ENCODE measurements around the gene IPO9. TPM values are rescaled to one million over a fixed set of nuclear protein-coding genes. Genes with fewer than 3 reads are reported as not detected.

Gene IPO9
- total RNA-seq, 4 donors from 2014 or later: 14.6 to 24.1 (median 19.8) TPM

DNA sequence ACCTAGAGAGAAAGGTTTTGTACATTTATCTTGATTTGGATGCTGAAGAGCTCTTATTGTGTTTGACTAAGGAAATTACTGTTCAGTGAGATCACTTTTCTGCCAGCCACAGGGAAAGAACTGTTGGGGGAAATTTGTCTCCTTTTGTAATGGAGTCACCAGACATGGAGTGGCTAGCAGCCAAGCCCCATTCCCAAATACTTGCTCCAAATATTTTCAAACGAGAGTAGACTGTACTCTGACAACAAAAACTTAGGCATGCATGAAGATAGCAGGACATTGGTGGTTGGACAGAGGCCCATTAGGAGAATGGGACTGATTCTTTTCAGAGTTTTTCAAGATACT lies 21.1 kb downstream of the IPO9 start:
- TF ChIP-seq, protein P1, sequence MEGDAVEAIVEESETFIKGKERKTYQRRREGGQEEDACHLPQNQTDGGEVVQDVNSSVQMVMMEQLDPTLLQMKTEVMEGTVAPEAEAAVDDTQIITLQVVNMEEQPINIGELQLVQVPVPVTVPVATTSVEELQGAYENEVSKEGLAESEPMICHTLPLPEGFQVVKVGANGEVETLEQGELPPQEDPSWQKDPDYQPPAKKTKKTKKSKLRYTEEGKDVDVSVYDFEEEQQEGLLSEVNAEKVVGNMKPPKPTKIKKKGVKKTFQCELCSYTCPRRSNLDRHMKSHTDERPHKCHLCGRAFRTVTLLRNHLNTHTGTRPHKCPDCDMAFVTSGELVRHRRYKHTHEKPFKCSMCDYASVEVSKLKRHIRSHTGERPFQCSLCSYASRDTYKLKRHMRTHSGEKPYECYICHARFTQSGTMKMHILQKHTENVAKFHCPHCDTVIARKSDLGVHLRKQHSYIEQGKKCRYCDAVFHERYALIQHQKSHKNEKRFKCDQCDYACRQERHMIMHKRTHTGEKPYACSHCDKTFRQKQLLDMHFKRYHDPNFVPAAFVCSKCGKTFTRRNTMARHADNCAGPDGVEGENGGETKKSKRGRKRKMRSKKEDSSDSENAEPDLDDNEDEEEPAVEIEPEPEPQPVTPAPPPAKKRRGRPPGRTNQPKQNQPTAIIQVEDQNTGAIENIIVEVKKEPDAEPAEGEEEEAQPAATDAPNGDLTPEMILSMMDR (IDR thresholded peaks at IDR 0.05; ENCODE audit: low read depth): no peak

DNA sequence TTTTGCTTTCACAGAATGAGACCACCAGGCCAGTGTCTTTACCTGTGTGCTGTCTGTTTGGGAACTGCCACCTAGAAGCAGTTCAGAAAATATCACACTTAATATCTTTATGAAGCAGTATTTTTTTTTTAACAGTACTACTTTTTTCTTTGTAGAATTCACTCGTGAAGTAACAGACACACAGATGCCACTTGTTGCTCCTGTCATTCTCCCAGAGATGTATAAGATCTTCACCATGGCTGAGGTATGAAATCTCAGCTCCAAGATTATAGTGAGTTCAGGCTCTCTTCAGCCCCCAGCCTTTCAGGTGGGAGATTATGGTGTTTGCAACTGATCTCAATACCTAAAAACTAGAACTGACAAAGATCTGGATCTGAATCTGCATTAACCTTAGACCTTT lies 23.0 kb downstream of the IPO9 start:
- TF ChIP-seq, protein P1 (IDR thresholded peaks at IDR 0.05; ENCODE audit: low read depth): no peak

DNA sequence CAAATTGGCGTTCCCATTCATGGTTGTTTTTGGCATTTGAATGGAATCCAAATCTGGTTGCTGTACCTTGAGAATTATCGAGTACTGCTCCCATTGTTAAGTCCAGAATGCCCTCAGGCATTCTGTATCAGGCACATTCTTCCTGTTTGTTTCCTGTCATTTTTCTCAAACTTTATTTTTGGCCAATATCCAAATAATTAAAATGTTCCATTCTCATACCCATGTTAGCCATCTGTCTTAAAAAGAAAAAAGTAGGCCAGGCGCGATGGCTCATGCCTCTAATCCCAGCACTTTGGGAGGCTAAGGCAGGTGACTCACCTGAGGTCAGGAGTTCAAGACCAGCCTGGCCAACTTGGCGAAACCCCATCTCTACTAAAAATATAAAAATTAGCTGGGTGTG lies 30.5 kb downstream of the IPO9 start:
- TF ChIP-seq, protein P1 (IDR thresholded peaks at IDR 0.05; ENCODE audit: low read depth): no peak

DNA sequence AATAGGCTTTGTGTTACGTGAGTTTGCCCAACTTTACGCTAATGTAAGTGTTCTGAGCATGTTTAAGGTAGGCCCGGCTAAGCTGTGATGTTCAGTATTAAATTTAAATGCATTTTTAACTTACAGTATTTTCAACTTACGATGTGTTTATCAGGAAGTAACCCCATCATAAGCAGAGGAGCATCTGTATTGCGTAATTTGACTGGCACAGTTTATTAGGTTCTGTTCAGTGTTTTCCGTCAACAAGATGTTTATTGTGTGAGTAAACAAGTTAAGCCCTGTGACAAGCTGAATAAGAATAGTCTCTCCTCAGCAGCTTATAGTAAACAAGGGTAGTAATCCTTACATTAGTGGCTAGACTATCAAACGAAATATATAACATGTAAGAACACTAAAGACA lies 32.5 kb downstream of the IPO9 start:
- TF ChIP-seq, protein P1 (IDR thresholded peaks at IDR 0.05; ENCODE audit: low read depth): no peak

DNA sequence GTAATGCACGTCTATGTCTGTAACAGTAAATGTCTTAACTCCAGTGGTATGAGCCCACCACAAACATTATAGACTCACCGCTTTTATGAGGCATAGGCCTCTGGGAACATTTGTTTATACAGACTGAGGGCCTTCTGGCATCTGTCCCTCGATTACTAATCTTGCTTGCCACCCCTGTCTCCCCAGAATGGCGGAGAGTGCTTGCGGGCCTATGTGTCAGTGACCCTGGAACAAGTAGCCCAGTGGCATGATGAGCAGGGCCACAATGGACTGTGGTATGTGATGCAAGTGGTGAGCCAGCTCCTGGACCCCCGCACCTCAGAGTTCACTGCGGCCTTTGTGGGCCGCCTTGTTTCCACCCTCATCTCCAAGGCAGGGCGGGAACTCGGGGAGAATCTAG lies 41.4 kb downstream of the IPO9 start:
- TF ChIP-seq, protein P1 (IDR thresholded peaks at IDR 0.05; ENCODE audit: low read depth): no peak

DNA sequence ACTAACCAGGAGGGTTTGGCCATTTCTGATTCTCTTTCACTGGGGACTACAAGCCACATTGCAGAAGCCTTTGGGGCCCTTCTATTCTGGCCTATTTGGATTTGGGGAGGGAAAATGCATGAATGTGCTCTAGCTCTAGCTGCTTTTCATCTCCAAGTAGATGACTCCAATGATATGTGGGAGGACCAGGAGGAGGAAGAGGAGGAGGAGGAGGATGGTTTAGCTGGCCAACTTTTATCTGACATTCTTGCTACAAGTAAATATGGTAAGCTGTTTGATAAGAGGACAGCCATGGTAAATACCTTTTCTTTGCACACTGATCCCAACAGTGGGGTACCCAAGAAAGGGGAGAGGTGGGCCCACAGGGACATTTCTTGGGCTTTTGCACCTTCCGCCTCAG lies 45.7 kb downstream of the IPO9 start:
- TF ChIP-seq, protein P1 (IDR thresholded peaks at IDR 0.05; ENCODE audit: low read depth): no peak

DNA sequence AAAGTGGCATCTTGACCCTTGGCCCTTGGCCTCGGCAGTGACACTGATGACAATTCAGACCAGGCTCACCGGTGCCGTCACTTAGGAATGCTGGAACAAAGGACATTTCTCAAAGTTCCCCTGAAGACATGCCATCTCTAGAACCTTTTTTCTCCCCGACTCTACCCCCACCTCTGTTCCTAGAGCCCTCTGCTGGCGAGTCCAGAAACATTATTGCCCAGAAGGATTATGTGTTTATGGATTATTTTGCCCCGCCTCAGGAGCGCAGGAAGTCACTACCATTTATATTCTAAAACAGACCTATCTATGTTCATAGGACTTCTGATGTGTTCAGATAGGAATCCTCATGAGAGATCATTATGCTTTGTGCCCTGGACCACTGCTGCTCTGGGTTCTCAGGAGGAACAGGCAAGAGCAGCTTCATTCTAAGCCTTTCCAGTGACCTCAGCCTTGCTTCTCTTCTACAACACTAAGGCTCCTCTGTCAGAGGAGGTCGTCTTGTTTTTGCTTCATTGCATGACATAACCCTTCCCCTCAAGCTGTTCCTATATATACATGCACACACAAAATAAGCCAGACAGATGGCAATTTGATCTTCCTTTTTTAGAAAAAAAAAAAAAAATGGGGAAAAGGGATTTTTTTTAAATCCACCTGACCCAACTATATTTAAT lies 47.3 kb downstream of the IPO9 start:
- TF ChIP-seq, protein P1 (IDR thresholded peaks at IDR 0.05; ENCODE audit: low read depth): no peak

Data from subcutaneous adipose tissue (tissue), 4 donors.